CD14-positive monocyte (primary cell): ENCODE measurements around the gene SPCS3. TPM values are rescaled to one million over a fixed set of nuclear protein-coding genes. Genes with fewer than 3 reads are reported as not detected.
A peak's percentile ranks its signal among the peaks of the same experiment; 100 is the strongest.

ENCODE experiments used
- DNase-seq, 3 donors: peaks; one replicate each; pipeline ENCODE4 v3.0.0-alpha.2; 2011 to 2022
- H2AFZ ChIP-seq: 2 replicates; pipeline ENCODE4 v1.6.0; 2012; ENCODE audit warnings: mild to moderate bottlenecking, low read depth, low read length, inconsistent platforms; ENCODE audit not compliant: insufficient read depth, poor library complexity, severe bottlenecking
- H3K27ac ChIP-seq, 2 donors: 1 replicate in 1 of 2; 2 replicates in 1 of 2; pipeline ENCODE4 v1.5.1; 2012 to 2013; ENCODE audit warnings: low read length in 2 of 2, control low read depth in 1 of 2, inconsistent platforms in 1 of 2, low read depth in 1 of 2, mild to moderate bottlenecking in 1 of 2
- H3K27me3 ChIP-seq, 2 donors: one replicate each; pipeline versions ENCODE4 v1.6.0 to v1.6.1; 2011 to 2013; ENCODE audit warnings: low read length in 2 of 2; ENCODE audit not compliant: control insufficient read depth in 2 of 2, insufficient read depth in 2 of 2
- H3K36me3 ChIP-seq, 2 donors: replicated peaks in 1 of 2; 1 replicate in 1 of 2; 2 replicates in 1 of 2; pipeline versions ENCODE4 v1.5.1 to v1.6.1; 2012 to 2013; ENCODE audit warnings: low read length in 2 of 2, control low read depth in 1 of 2, inconsistent platforms in 1 of 2, mild to moderate bottlenecking in 1 of 2; ENCODE audit not compliant: insufficient read depth in 2 of 2, control insufficient read depth in 1 of 2
- H3K4me1 ChIP-seq, 2 donors: 1 replicate in 1 of 2; 2 replicates in 1 of 2; pipeline versions ENCODE4 v1.5.1 to v1.6.1; 2012 to 2013; ENCODE audit warnings: low read length in 2 of 2, control low read depth in 1 of 2, inconsistent platforms in 1 of 2, mild to moderate bottlenecking in 1 of 2, moderate library complexity in 1 of 2; ENCODE audit not compliant: insufficient read depth in 2 of 2, control insufficient read depth in 1 of 2
- H3K4me2 ChIP-seq: replicated peaks from 2 replicates; pipeline ENCODE3; 2012; ENCODE audit warnings: low read length, moderate library complexity, mild to moderate bottlenecking; ENCODE audit not compliant: poor library complexity, severe bottlenecking; ENCODE audit errors: extremely low read depth
- H3K4me3 ChIP-seq, 3 experiments: fragments of 200-600 bp in 1 of 3; sonication (generic) in 1 of 3; replicated peaks in 1 of 3; 1 replicate in 2 of 3; 2 replicates in 1 of 3; pipeline ENCODE4 v1.5.1; 2011 to 2013; ENCODE audit warnings: low read length in 3 of 3, mild to moderate bottlenecking in 3 of 3, control low read depth in 2 of 3, low read depth in 2 of 3, inconsistent platforms in 1 of 3, moderate library complexity in 1 of 3
- H3K79me2 ChIP-seq: 2 replicates; pipeline ENCODE4 v1.6.0; 2012; ENCODE audit warnings: mild to moderate bottlenecking, control low read depth, inconsistent platforms, low read length, moderate library complexity; ENCODE audit not compliant: insufficient read depth
- H3K9ac ChIP-seq: 2 replicates; pipeline ENCODE4 v1.6.0; 2017; ENCODE audit warnings: low read length, mild to moderate bottlenecking; ENCODE audit not compliant: insufficient read depth, poor library complexity, severe bottlenecking
- H3K9me3 ChIP-seq, 2 donors: replicated peaks in 1 of 2; 1 replicate in 1 of 2; 2 replicates in 1 of 2; pipeline versions ENCODE4 v1.5.1 to v1.6.1; 2012 to 2013; ENCODE audit warnings: low read length in 2 of 2, control low read depth in 1 of 2; ENCODE audit not compliant: control insufficient read depth in 1 of 2, insufficient read depth in 1 of 2
- H4K20me1 ChIP-seq: 2 replicates; pipeline ENCODE4 v1.6.0; 2012; ENCODE audit warnings: mild to moderate bottlenecking, low read length, control low read depth, moderate library complexity; ENCODE audit not compliant: insufficient read depth
- H3K27ac Mint-ChIP-seq, 7 donors: one replicate each; pipeline ENCODE4 v1.8.0; 2020; ENCODE audit warnings: mild to moderate bottlenecking in 7 of 7, mixed read lengths in 7 of 7, moderate library complexity in 6 of 7, inconsistent platforms in 2 of 7
- H3K27me3 Mint-ChIP-seq, 3 donors: one replicate each; pipeline ENCODE4 v1.8.0; 2021 to 2022; ENCODE audit warnings: low read depth in 3 of 3, mild to moderate bottlenecking in 3 of 3, mixed read lengths in 3 of 3, moderate library complexity in 3 of 3, inconsistent platforms in 1 of 3
- H3K36me3 Mint-ChIP-seq, 2 donors: one replicate each; pipeline ENCODE4 v1.8.0; 2020; ENCODE audit warnings: mixed read lengths in 2 of 2, inconsistent platforms in 1 of 2, mild to moderate bottlenecking in 1 of 2
- H3K4me1 Mint-ChIP-seq: one replicate; pipeline ENCODE4 v1.8.0; 2020; ENCODE audit warnings: mild to moderate bottlenecking, mixed read lengths
- H3K4me3 Mint-ChIP-seq, 2 donors: one replicate each; pipeline ENCODE4 v1.8.0; 2020; ENCODE audit warnings: mild to moderate bottlenecking in 2 of 2, mixed read lengths in 2 of 2, moderate library complexity in 1 of 2
- H3K9me3 Mint-ChIP-seq, 7 donors: one replicate each; pipeline ENCODE4 v1.8.0; 2020 to 2022; ENCODE audit warnings: mixed read lengths in 7 of 7, mild to moderate bottlenecking in 6 of 7, moderate library complexity in 6 of 7, inconsistent platforms in 2 of 7
- CTCF ChIP-seq: fragments of 200-600 bp; IDR thresholded peaks from one replicate; pipeline ENCODE4 v1.8.0; 2022; ENCODE audit warnings: antibody characterized with exemption, mild to moderate bottlenecking
- WGBS: methylation state at CpG from one replicate; pipeline ENCODE4 v1.1.5; 2013; ENCODE audit warnings: missing lambda C conversion rate; ENCODE audit not compliant: insufficient coverage; 5-methylcytosine and 5-hydroxymethylcytosine counted together
- intact Hi-C, 2 donors: fragments of 100-400 bp; cut with micrococcal nuclease; formaldehyde crosslinking; loops; one replicate each; pipeline versions ENCODE4 v1.15.0 to v1.15.1; 2023
- polyA plus RNA-seq, 3 donors: library from polyadenylated mRNA; depleted of rRNA in 1 of 3; unstranded in 2 of 3; stranded (reverse) in 1 of 3; fragments of 300-500 nt in 2 of 3; fragments of >200 nt in 1 of 3; fragmentation: Illumina TruSeq in 2 of 3; gene quantifications; 1 replicate in 2 of 3; 2 replicates in 1 of 3; pipeline ENCODE4 v1.2.3, GENCODE V29; 2012 to 2021

SPCS3 gene
- polyA plus RNA-seq, 3 donors, result 50.4 to 112 (median 107) TPM

- Histone ChIP-seq H3K79me2 (no peaks in the 10 kb centered on the region), H3K4me3 (no peak overlapping the region), H2AFZ (no peak overlapping the region), H4K20me1 (no peaks in the 10 kb centered on the region), H3K27ac (no peak overlapping the region), H3K4me2 (no peak overlapping the region), H3K9ac (peak overlapping the region; percentile 4), H3K9me3 (no peaks in the 10 kb centered on the region), H3K4me1 (no peaks in the 10 kb centered on the region), H3K36me3 (no peaks in the 10 kb centered on the region), H3K27me3 (no peaks in the 10 kb centered on the region)
- peak overlapping the region in 1 of 7 donors; percentile 41 for H3K27ac Mint-ChIP-seq
- peaks cover 0 to 2% (median 0%) of the 10 kb centered on the region in 7 donors for H3K9me3 Mint-ChIP-seq
- H3K36me3 Mint-ChIP-seq, result no peaks in the 10 kb centered on the region
- no peak for DNase-seq
- no peak for TF ChIP-seq CTCF
- no peaks in the 10 kb centered on the region for H3K4me1 Mint-ChIP-seq
- WGBS, result 97% methylated on average over 6 of the region's 11 CpGs
- H3K27me3 Mint-ChIP-seq, result no peaks in the 10 kb centered on the region
- H3K4me3 Mint-ChIP-seq, result no peak overlapping the region
- intact Hi-C loops, result no loop called here
Observed at GRCh38 chr4:176380352-176381157, 60.8 kb downstream of the SPCS3 start.

Other genes starting within 250 kb of the SPCS3 start
- gene SPATA4, start 124.4 kb upstream of the SPCS3 start, polyA plus RNA-seq, result not detected
- not detected for gene ASB5, start 50.7 kb upstream of the SPCS3 start, polyA plus RNA-seq